ENCODE data around the gene KCNE4. TPM values are rescaled to one million over a fixed set of nuclear protein-coding genes. Genes with fewer than 3 reads are reported as not detected.
A peak's percentile ranks its signal among the peaks of the same experiment; 100 is the strongest.

KCNE4 gene
- total RNA-seq, 1 donor from 2014 or later = 0.27 TPM

GRCh38 chr2:223072826-223073225 is 20.8 kb downstream of the KCNE4 start:
- H3K27ac ChIP-seq (ENCODE audit: low read depth, low read length) = no peak overlapping the region
- H3K27ac Mint-ChIP-seq (ENCODE audit: unreplicated experiment) = no peak overlapping the region
- no peak overlapping the region for H2AFZ ChIP-seq (ENCODE audit: low read depth, low read length)
- H3K36me3 Mint-ChIP-seq (ENCODE audit: low read depth, unreplicated experiment) = peaks cover 2% of the 10 kb centered on the region
- FAIRE-seq = peak; percentile 52
- H3K9me3 Mint-ChIP-seq (ENCODE audit: unreplicated experiment) = peaks cover 16% of the 10 kb centered on the region
- no peaks in the 10 kb centered on the region for H3K9me3 ChIP-seq (ENCODE audit: insufficient read depth, low read depth, low read length)
- H3K4me3 Mint-ChIP-seq (ENCODE audit: unreplicated experiment) = no peak overlapping the region
- H3K36me3 ChIP-seq (ENCODE audit: insufficient read depth, low read length) = no peaks in the 10 kb centered on the region
- H3K9ac ChIP-seq (ENCODE audit: low read length) = no peak overlapping the region
- no peaks in the 10 kb centered on the region for H3K27me3 Mint-ChIP-seq (ENCODE audit: low read depth, unreplicated experiment)
- TF ChIP-seq CTCF (IDR thresholded peaks at IDR 0.05; ENCODE audit: insufficient read depth, low read depth, low read length) (no peak), EZH2 (IDR thresholded peaks at IDR 0.05; ENCODE audit: insufficient read depth, low read length) (no peak)
- H3K4me2 ChIP-seq (ENCODE audit: low read length) = peak overlapping the region; percentile 15
- peak; percentile 66 for DNase-seq (ENCODE audit: low read depth)
- no peaks in the 10 kb centered on the region for H4K20me1 ChIP-seq (ENCODE audit: insufficient read depth, low read length)
- H3K4me3 ChIP-seq (ENCODE audit: insufficient read depth, low read depth, low read length) = no peak overlapping the region
- H3K4me1 Mint-ChIP-seq (ENCODE audit: low read depth, unreplicated experiment) = peaks cover 23% of the 10 kb centered on the region
- no peaks in the 10 kb centered on the region for H3K79me2 ChIP-seq (ENCODE audit: insufficient read depth, low read length)
- H3K4me1 ChIP-seq (ENCODE audit: insufficient read depth, low read length) = peaks cover 10% of the 10 kb centered on the region
- no peaks in the 10 kb centered on the region for H3K27me3 ChIP-seq (ENCODE audit: insufficient read depth, low read length)

- peaks cover 2% of the 10 kb centered on the region for H3K36me3 Mint-ChIP-seq (ENCODE audit: low read depth, unreplicated experiment)
- Histone ChIP-seq H3K4me2 (ENCODE audit: low read length) (peak overlapping the region; percentile 33), H3K27me3 (ENCODE audit: insufficient read depth, low read length) (no peaks in the 10 kb centered on the region), H3K9me3 (ENCODE audit: insufficient read depth, low read depth, low read length) (no peaks in the 10 kb centered on the region), H3K27ac (ENCODE audit: low read depth, low read length) (peak overlapping the region; percentile 66), H2AFZ (ENCODE audit: low read depth, low read length) (no peak overlapping the region), H3K79me2 (ENCODE audit: insufficient read depth, low read length) (no peaks in the 10 kb centered on the region), H3K4me1 (ENCODE audit: insufficient read depth, low read length) (peaks cover 10% of the 10 kb centered on the region), H3K4me3 (ENCODE audit: insufficient read depth, low read depth, low read length) (no peak overlapping the region), H4K20me1 (ENCODE audit: insufficient read depth, low read length) (no peaks in the 10 kb centered on the region), H3K36me3 (ENCODE audit: insufficient read depth, low read length) (no peaks in the 10 kb centered on the region), H3K9ac (ENCODE audit: low read length) (peak overlapping the region; percentile 38)
- no peaks in the 10 kb centered on the region for H3K27me3 Mint-ChIP-seq (ENCODE audit: low read depth, unreplicated experiment)
- DNase-seq (ENCODE audit: low read depth) (peak; percentile 84), FAIRE-seq (no peak)
- no peak for TF ChIP-seq CTCF (IDR thresholded peaks at IDR 0.05; ENCODE audit: insufficient read depth, low read depth, low read length)
- TF ChIP-seq EZH2 (IDR thresholded peaks at IDR 0.05; ENCODE audit: insufficient read depth, low read length) = no peak
- no peak overlapping the region for H3K4me3 Mint-ChIP-seq (ENCODE audit: unreplicated experiment)
- H3K9me3 Mint-ChIP-seq (ENCODE audit: unreplicated experiment) = peaks cover 14% of the 10 kb centered on the region
- peak overlapping the region; percentile 98 for H3K27ac Mint-ChIP-seq (ENCODE audit: unreplicated experiment)
- peaks cover 33% of the 10 kb centered on the region for H3K4me1 Mint-ChIP-seq (ENCODE audit: low read depth, unreplicated experiment)
Observed at GRCh38 chr2:223075301-223076270, 23.6 kb downstream of the KCNE4 start.
